Measurements from ENCODE around the gene GATA2. TPM values are rescaled to one million over a fixed set of nuclear protein-coding genes. Genes with fewer than 3 reads are reported as not detected.

The GATA2 gene
- total RNA-seq, 1 experiment from 2014 or later = 18.6 TPM

- H3K9ac ChIP-seq (ENCODE audit: low read length) = peak overlapping the region; percentile 82
- peak; percentile 44; the same call in 1 of the 2 replicates for TF ChIP-seq POLR2AphosphoS5 (IDR thresholded peaks at IDR 0.05; ENCODE audit: low read depth, low read length)
- 0 out of 6 replicates have a peak, but pooled peaks of 1 of the 3 experiments have one; percentile 23 for TF ChIP-seq CTCF (IDR thresholded peaks at IDR 0.05 in 2 of 3, conservative IDR thresholded peaks at IDR 0.05 in 1 of 3; ENCODE audit: borderline replicate concordance in 1 of 3, insufficient read depth in 1 of 3, low read depth in 2 of 3, low read length in 2 of 3)
- TF ChIP-seq ZFX (IDR thresholded peaks at IDR 0.05) = no peak
- H3K9me3 ChIP-seq (ENCODE audit: control insufficient read depth in 1 of 2, insufficient read depth in 1 of 2, low read depth in 1 of 2, low read length in 2 of 2) = no peaks in the 10 kb centered on the region
- no peaks in the 10 kb centered on the region for H4K20me1 ChIP-seq (ENCODE audit: insufficient read depth)
- peak overlapping the region; percentile 75 to 76 for H3K4me3 ChIP-seq (replicated peaks in 1 of 2; ENCODE audit: low read depth in 1 of 2, low read length in 2 of 2)
- peak; percentile 12; the same call in 1 of the 2 replicates for ATAC-seq
- intact Hi-C loops (cut with micrococcal nuclease) = loop anchor here (5.0 kb wide), 1 partner anchor 73 kb away; no protein-coding TSS in a partner anchor
- peaks cover 7 to 27% of the 10 kb centered on the region in 2 experiments for H3K4me1 ChIP-seq (ENCODE audit: control insufficient read depth in 1 of 2, insufficient read depth in 2 of 2, low read length in 2 of 2)
- ChIA-PET RAD21 (ENCODE audit: low non-redundant PET in 1 of 2, low total read pairs in 2 of 2, uncharacterized antibody in 2 of 2, unreplicated experiment in 2 of 2) (interaction anchor here in 1 of 2 experiments (0.9 to 1.3 kb wide), 2 partner anchors 64 to 65 kb away, joined by 3 to 6 read pairs; no protein-coding TSS in a partner anchor), CTCF (no interaction called here), POLR2A (no interaction called here)
- peak overlapping the region; percentile 82 for H3K27ac ChIP-seq (ENCODE audit: low read depth, low read length)
- H3K36me3 ChIP-seq (ENCODE audit: control insufficient read depth in 1 of 2, insufficient read depth in 2 of 2, low read length in 2 of 2) = peaks cover 0 to 7% of the 10 kb centered on the region in 2 experiments; a peak in 3 of 4 replicates
- peaks cover 44% of the 10 kb centered on the region; the same call in 1 of the 2 replicates for H3K79me2 ChIP-seq (ENCODE audit: insufficient read depth, low read length)
- DNase-seq (ENCODE audit: low read depth, low spot score) = no peak
- no peaks in the 10 kb centered on the region for H3K9me2 ChIP-seq (ENCODE audit: insufficient read depth)
- H3K4me2 ChIP-seq (ENCODE audit: low read length) = peak overlapping the region; percentile 100
- no peaks in the 10 kb centered on the region for H3K27me3 ChIP-seq (ENCODE audit: insufficient read depth, low read length)
- H2AFZ ChIP-seq (ENCODE audit: low read depth, low read length, poor library complexity, severe bottlenecking) = no peak overlapping the region
- TSS peak; percentile 62 for BruUV-seq (replicated peaks)
Measured at GRCh38 chr3:128489927-128490649, 2.9 kb downstream of the GATA2 start.

GRCh38 chr3:128489674-128489926, 3.4 kb downstream of the GATA2 start:
- peak overlapping the region; percentile 100 for H3K4me2 ChIP-seq (ENCODE audit: low read length)
- H2AFZ ChIP-seq (ENCODE audit: low read depth, low read length, poor library complexity, severe bottlenecking) = no peak overlapping the region
- no peaks in the 10 kb centered on the region for H3K9me3 ChIP-seq (ENCODE audit: control insufficient read depth in 1 of 2, insufficient read depth in 1 of 2, low read depth in 1 of 2, low read length in 2 of 2)
- RAD21 ChIA-PET (ENCODE audit: low non-redundant PET in 1 of 2, low total read pairs in 2 of 2, uncharacterized antibody in 2 of 2, unreplicated experiment in 2 of 2) = interaction anchor here in 1 of 2 experiments (0.9 to 1.3 kb wide), 2 partner anchors 64 to 65 kb away, joined by 3 to 6 read pairs; no protein-coding TSS in a partner anchor
- peaks cover 7 to 27% of the 10 kb centered on the region in 2 experiments for H3K4me1 ChIP-seq (ENCODE audit: control insufficient read depth in 1 of 2, insufficient read depth in 2 of 2, low read length in 2 of 2)
- POLR2A ChIA-PET = no interaction called here
- peak overlapping the region; percentile 75 to 76 for H3K4me3 ChIP-seq (replicated peaks in 1 of 2; ENCODE audit: low read depth in 1 of 2, low read length in 2 of 2)
- TF ChIP-seq SIN3A (IDR thresholded peaks at IDR 0.05; ENCODE audit: low read depth) (no peak), POLR2AphosphoS5 (IDR thresholded peaks at IDR 0.05; ENCODE audit: low read depth, low read length) (no peak), ZFX (IDR thresholded peaks at IDR 0.05) (peak; percentile 92)
- H3K9me2 ChIP-seq (ENCODE audit: insufficient read depth) = no peaks in the 10 kb centered on the region
- H3K27ac ChIP-seq (ENCODE audit: low read depth, low read length) = peak overlapping the region; percentile 82
- ATAC-seq (no peak), DNase-seq (ENCODE audit: low read depth, low spot score) (no peak)
- peaks cover 40% of the 10 kb centered on the region; the same call in 1 of the 2 replicates for H3K79me2 ChIP-seq (ENCODE audit: insufficient read depth, low read length)
- peak overlapping the region; percentile 82 for H3K9ac ChIP-seq (ENCODE audit: low read length)
- BruUV-seq (replicated peaks) = no TSS peak
- H4K20me1 ChIP-seq (ENCODE audit: insufficient read depth) = no peaks in the 10 kb centered on the region
- no peaks in the 10 kb centered on the region for H3K27me3 ChIP-seq (ENCODE audit: insufficient read depth, low read length)
- CTCF ChIA-PET = interaction anchor here (1.3 kb wide), 1 partner anchor 14 kb away, joined by 3 read pairs; no protein-coding TSS in a partner anchor
- peaks cover 0 to 10% of the 10 kb centered on the region in 2 experiments; a peak in 3 of 4 replicates for H3K36me3 ChIP-seq (ENCODE audit: control insufficient read depth in 1 of 2, insufficient read depth in 2 of 2, low read length in 2 of 2)
- intact Hi-C loops (cut with micrococcal nuclease) = loop anchor here (5.0 kb wide), 1 partner anchor 72 kb away; no protein-coding TSS in a partner anchor
